Measurements from ENCODE around the gene MYH14. TPM values are rescaled to one million over a fixed set of nuclear protein-coding genes. Genes with fewer than 3 reads are reported as not detected.

MYH14 gene
- total RNA-seq, 4 donors from 2014 or later = 103 to 174 (median 141) TPM

DNA sequence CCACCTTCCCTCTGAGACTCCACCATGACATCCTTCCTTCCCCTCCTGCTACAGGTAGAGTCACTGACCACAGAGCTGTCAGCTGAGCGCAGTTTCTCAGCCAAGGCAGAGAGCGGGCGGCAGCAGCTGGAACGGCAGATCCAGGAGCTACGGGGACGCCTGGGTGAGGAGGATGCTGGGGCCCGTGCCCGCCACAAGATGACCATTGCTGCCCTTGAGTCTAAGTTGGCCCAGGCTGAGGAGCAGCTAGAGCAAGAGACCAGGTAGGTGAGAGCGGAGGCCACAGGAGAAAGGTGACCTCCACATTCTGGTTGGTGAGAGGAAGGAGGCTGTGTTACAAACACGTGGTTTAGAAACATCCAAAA is 98.2 kb downstream of the MYH14 start:
- no peaks in the 10 kb centered on the region for H3K9me3 ChIP-seq
- TF ChIP-seq, protein P1, sequence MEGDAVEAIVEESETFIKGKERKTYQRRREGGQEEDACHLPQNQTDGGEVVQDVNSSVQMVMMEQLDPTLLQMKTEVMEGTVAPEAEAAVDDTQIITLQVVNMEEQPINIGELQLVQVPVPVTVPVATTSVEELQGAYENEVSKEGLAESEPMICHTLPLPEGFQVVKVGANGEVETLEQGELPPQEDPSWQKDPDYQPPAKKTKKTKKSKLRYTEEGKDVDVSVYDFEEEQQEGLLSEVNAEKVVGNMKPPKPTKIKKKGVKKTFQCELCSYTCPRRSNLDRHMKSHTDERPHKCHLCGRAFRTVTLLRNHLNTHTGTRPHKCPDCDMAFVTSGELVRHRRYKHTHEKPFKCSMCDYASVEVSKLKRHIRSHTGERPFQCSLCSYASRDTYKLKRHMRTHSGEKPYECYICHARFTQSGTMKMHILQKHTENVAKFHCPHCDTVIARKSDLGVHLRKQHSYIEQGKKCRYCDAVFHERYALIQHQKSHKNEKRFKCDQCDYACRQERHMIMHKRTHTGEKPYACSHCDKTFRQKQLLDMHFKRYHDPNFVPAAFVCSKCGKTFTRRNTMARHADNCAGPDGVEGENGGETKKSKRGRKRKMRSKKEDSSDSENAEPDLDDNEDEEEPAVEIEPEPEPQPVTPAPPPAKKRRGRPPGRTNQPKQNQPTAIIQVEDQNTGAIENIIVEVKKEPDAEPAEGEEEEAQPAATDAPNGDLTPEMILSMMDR (IDR thresholded peaks at IDR 0.05 in 4 of 5, conservative IDR thresholded peaks at IDR 0.05 in 1 of 5) = no peak
- no peak for TF ChIP-seq POLR2A (IDR thresholded peaks at IDR 0.05)
- no peak overlapping the region for H3K27ac ChIP-seq
- no peaks in the 10 kb centered on the region for H3K4me1 ChIP-seq
- DNase-seq = no peak
- in situ Hi-C loops (cut with MboI; ENCODE audit: low sequenced_read_pairs in 4 of 4) (no loop called here), intact Hi-C loops (cut with DNase I; ENCODE audit: low total_unique reads) (no loop called here)
- no peaks in the 10 kb centered on the region for H3K27me3 ChIP-seq
- no peak overlapping the region for H3K4me3 ChIP-seq
- ATAC-seq = no peak
- H3K36me3 ChIP-seq = peaks cover 0 to 55% of the 10 kb centered on the region in 2 donors

DNA sequence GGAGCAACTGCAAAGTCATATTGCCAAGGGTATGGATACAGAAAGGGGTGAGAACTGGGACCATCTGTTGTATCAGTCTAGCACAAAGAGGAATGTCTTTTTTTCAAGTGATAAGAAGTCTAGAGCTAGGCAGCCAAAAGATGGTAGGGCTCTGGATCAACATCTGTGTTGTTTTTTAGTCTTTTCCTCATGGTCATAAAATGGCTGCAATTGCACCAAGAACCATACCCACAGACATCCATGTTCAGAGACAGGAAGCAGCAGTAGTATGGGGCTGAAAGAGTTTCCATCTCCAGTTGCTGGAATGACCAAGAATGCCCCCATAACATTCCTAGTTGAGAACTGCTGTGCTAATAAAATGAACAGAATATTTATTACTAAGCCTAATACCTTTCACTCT is 100.1 kb downstream of the MYH14 start:
- no peak for TF ChIP-seq POLR2A (IDR thresholded peaks at IDR 0.05)
- TF ChIP-seq, protein P1 (IDR thresholded peaks at IDR 0.05 in 4 of 5, conservative IDR thresholded peaks at IDR 0.05 in 1 of 5) = no peak
- Histone ChIP-seq H3K9me3 (no peaks in the 10 kb centered on the region), H3K27ac (no peak overlapping the region), H3K4me3 (no peak overlapping the region), H3K27me3 (no peaks in the 10 kb centered on the region), H3K4me1 (no peaks in the 10 kb centered on the region), H3K36me3 (peaks cover 0 to 68% of the 10 kb centered on the region in 2 donors)
- ATAC-seq (no peak), DNase-seq (no peak)
- in situ Hi-C loops (cut with MboI; ENCODE audit: low sequenced_read_pairs in 4 of 4) (no loop called here), intact Hi-C loops (cut with DNase I; ENCODE audit: low total_unique reads) (no loop called here)

DNA sequence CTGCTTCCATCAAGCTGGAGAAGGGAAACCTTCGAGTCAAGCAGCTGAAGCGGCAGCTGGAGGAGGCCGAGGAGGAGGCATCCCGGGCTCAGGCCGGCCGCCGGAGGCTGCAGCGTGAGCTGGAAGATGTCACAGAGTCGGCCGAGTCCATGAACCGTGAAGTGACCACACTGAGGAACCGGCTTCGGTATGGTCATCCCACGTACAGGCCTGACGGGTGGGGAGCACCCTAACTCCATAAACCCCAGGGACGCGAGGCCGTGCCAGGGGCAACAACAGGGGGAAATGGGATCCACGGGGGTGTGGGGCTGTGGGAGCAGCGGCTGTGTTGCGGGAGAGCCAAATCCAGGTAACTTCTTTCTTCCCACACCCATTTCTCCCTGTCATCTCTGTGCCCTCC is 105.6 kb downstream of the MYH14 start:
- no peaks in the 10 kb centered on the region for H3K4me1 ChIP-seq
- ATAC-seq (no peak), DNase-seq (no peak)
- peaks cover 0 to 42% of the 10 kb centered on the region in 2 donors for H3K36me3 ChIP-seq
- H3K27ac ChIP-seq = no peak overlapping the region
- intact Hi-C loops (cut with DNase I; ENCODE audit: low total_unique reads) = no loop called here
- H3K27me3 ChIP-seq = peaks cover 21 to 32% (median 31%) of the 10 kb centered on the region in 3 donors
- no peak overlapping the region for H3K4me3 ChIP-seq
- in situ Hi-C loops (cut with MboI; ENCODE audit: low sequenced_read_pairs in 4 of 4) = no loop called here
- TF ChIP-seq, protein P1 (IDR thresholded peaks at IDR 0.05 in 4 of 5, conservative IDR thresholded peaks at IDR 0.05 in 1 of 5) = no peak
- TF ChIP-seq POLR2A (IDR thresholded peaks at IDR 0.05) = no peak
- H3K9me3 ChIP-seq = no peaks in the 10 kb centered on the region

DNA sequence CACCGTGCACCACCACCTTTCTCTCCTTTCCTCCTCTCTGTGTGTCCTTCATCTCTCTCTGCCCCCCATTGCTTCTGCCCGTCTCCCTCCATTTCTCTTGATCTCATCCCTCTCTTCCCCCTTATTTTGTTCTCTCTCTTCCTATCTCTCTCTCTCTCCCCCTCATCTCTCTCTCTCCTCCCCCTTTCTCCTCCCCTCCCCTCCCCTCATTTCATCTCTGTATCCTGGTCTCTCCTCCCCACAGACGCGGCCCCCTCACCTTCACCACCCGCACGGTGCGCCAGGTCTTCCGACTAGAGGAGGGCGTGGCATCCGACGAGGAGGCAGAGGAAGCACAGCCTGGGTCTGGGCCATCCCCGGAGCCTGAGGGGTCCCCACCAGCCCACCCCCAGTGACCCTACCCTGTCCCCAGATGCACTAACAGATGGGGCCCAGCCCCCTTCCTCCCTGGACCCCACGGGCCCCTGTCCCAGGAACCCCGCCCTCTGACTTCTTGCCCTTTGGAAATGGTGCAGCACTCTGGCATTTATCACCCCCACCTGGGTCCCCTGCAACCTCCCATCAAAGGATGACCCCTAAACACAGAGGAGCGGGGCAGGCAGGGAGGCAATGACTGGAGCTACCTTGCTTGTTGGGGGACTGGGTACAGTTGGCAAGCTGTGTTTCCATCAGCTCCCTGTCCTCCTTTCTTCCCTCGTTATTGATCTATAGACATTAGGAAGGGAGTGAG is 106.1 kb downstream of the MYH14 start:
- TF ChIP-seq, protein P1 (IDR thresholded peaks at IDR 0.05 in 4 of 5, conservative IDR thresholded peaks at IDR 0.05 in 1 of 5) = no peak
- TF ChIP-seq POLR2A (IDR thresholded peaks at IDR 0.05) = no peak
- peaks cover 0 to 37% of the 10 kb centered on the region in 2 donors for H3K36me3 ChIP-seq
- DNase-seq = no peak
- in situ Hi-C loops (cut with MboI; ENCODE audit: low sequenced_read_pairs in 4 of 4) = no loop called here
- no peak overlapping the region for H3K4me3 ChIP-seq
- no peaks in the 10 kb centered on the region for H3K9me3 ChIP-seq
- no peaks in the 10 kb centered on the region for H3K4me1 ChIP-seq
- intact Hi-C loops (cut with DNase I; ENCODE audit: low total_unique reads) = no loop called here
- peaks cover 25 to 38% (median 37%) of the 10 kb centered on the region in 3 donors for H3K27me3 ChIP-seq
- H3K27ac ChIP-seq = no peak overlapping the region
- ATAC-seq = no peak
